IMR-90 (cell line): ENCODE results near the gene DHX29. TPM values are rescaled to one million over a fixed set of nuclear protein-coding genes. Genes with fewer than 3 reads are reported as not detected.

Source experiments
- ATAC-seq: fragments of 200-7000 bp; cut with Tn5 transposase; 2 replicates; pipeline ENCODE4 v1.9.1; 2020; ENCODE audit warnings: low read depth, mild to moderate bottlenecking, moderate library complexity
- BruUV-seq: library from RNA; stranded (reverse); fragments of 400-500 nt; replicated peaks from 2 replicates; lab custom pipeline; 2021; lab: Mats Ljungman, UMichigan
- CTCF ChIA-PET: fragments of 300-600 bp; formaldehyde crosslinking; extraction: SDS; loops from one replicate; lab custom pipeline; 2021; ENCODE audit warnings: antibody characterized with exemption; lab: Yijun Ruan, JAX
- POLR2A ChIA-PET: fragments of 300-600 bp; sonication (Branson Sonifier 250); formaldehyde crosslinking; loops from one replicate; lab custom pipeline; 2022; ENCODE audit warnings: antibody characterized with exemption; ENCODE audit not compliant: unreplicated experiment; lab: Charles Lee
- DNase-seq: peaks from one replicate; pipeline ENCODE4 v3.0.0; 2013
- H2AFZ ChIP-seq: replicated peaks from 2 replicates; pipeline ENCODE3; 2013; ENCODE audit warnings: low read length, mild to moderate bottlenecking; ENCODE audit not compliant: poor library complexity
- H2AK5ac ChIP-seq: 2 replicates; pipeline ENCODE4 v1.6.1; 2013; ENCODE audit warnings: low read depth, low read length, inconsistent platforms
- H2AK9ac ChIP-seq: replicated peaks from 2 replicates; pipeline ENCODE3; 2013; ENCODE audit warnings: mild to moderate bottlenecking, low read depth, low read length, moderate library complexity; ENCODE audit not compliant: poor library complexity
- H2BK120ac ChIP-seq: 2 replicates; pipeline ENCODE4 v1.6.1; 2013; ENCODE audit warnings: low read depth, low read length, inconsistent platforms
- H2BK15ac ChIP-seq: 3 replicates; pipeline ENCODE4 v1.6.1; 2013; ENCODE audit warnings: low read depth, low read length, inconsistent platforms
- H2BK20ac ChIP-seq: 2 replicates; pipeline ENCODE4 v1.6.1; 2013; ENCODE audit warnings: low read depth, mild to moderate bottlenecking, inconsistent platforms, low read length, moderate library complexity
- H2BK5ac ChIP-seq: 2 replicates; pipeline ENCODE4 v1.6.1; 2013; ENCODE audit warnings: mild to moderate bottlenecking, low read depth, low read length, inconsistent platforms; ENCODE audit not compliant: poor library complexity, severe bottlenecking
- H3K14ac ChIP-seq: replicated peaks from 2 replicates; pipeline ENCODE4 v1.6.1; 2013; ENCODE audit warnings: low read depth, low read length, inconsistent platforms
- H3K18ac ChIP-seq: 2 replicates; pipeline ENCODE4 v1.6.1; 2013; ENCODE audit warnings: low read depth, low read length, control low read depth
- H3K23ac ChIP-seq: 2 replicates; pipeline ENCODE4 v1.6.1; 2013; ENCODE audit warnings: low read depth, low read length, inconsistent platforms
- H3K27ac ChIP-seq: 2 replicates; pipeline ENCODE4 v1.5.1; 2013; ENCODE audit warnings: mild to moderate bottlenecking, control low read depth, low read length; ENCODE audit not compliant: insufficient read depth
- H3K27me3 ChIP-seq: 2 replicates; pipeline ENCODE4 v1.6.1; 2013; ENCODE audit warnings: low read length; ENCODE audit not compliant: control insufficient read depth, insufficient read depth
- H3K36me3 ChIP-seq: 2 replicates; pipeline ENCODE4 v1.6.1; 2013; ENCODE audit warnings: low read length, mixed read lengths; ENCODE audit not compliant: control insufficient read depth, insufficient read depth
- H3K4ac ChIP-seq: 2 replicates; pipeline ENCODE4 v1.6.1; 2013; ENCODE audit warnings: low read depth, low read length, inconsistent platforms
- H3K4me1 ChIP-seq: 2 replicates; pipeline ENCODE4 v1.6.1; 2013; ENCODE audit warnings: low read length, mixed read lengths; ENCODE audit not compliant: control insufficient read depth, insufficient read depth
- H3K4me2 ChIP-seq: 2 replicates; pipeline ENCODE4 v1.6.1; 2013; ENCODE audit warnings: low read depth, mild to moderate bottlenecking, control low read depth, low read length, moderate library complexity
- H3K4me3 ChIP-seq: 2 replicates; pipeline ENCODE4 v1.5.1; 2013; ENCODE audit warnings: low read depth, mild to moderate bottlenecking, control low read depth, low read length, moderate library complexity; ENCODE audit not compliant: insufficient read depth
- H3K56ac ChIP-seq: 2 replicates; pipeline ENCODE4 v1.6.1; 2013; ENCODE audit warnings: low read length, inconsistent platforms; ENCODE audit not compliant: insufficient read depth; ENCODE audit errors: extremely low read depth
- H3K79me1 ChIP-seq, 2 experiments: 2 replicates each; pipeline ENCODE4 v1.6.1; 2013; ENCODE audit warnings: low read length in 2 of 2, inconsistent platforms in 1 of 2, low read depth in 1 of 2
- H3K9ac ChIP-seq: 2 replicates; pipeline ENCODE4 v1.6.1; 2013; ENCODE audit warnings: low read depth, low read length, control low read depth
- H3K9me1 ChIP-seq: 2 replicates; pipeline ENCODE4 v1.6.1; 2013; ENCODE audit warnings: low read length, inconsistent platforms; ENCODE audit not compliant: insufficient read depth
- H3K9me3 ChIP-seq: 2 replicates; pipeline ENCODE4 v1.6.1; 2013; ENCODE audit warnings: low read length; ENCODE audit not compliant: control insufficient read depth, insufficient read depth
- H4K20me1 ChIP-seq: 2 replicates; pipeline ENCODE4 v1.6.1; 2013; ENCODE audit warnings: low read length, inconsistent platforms; ENCODE audit not compliant: insufficient read depth
- H4K5ac ChIP-seq: 2 replicates; pipeline ENCODE4 v1.6.1; 2013; ENCODE audit warnings: mild to moderate bottlenecking, low read depth, low read length, control low read depth
- H4K8ac ChIP-seq, 2 experiments: 2 replicates each; pipeline ENCODE4 v1.6.1; 2013; ENCODE audit warnings: low read depth in 2 of 2, low read length in 2 of 2, control low read depth in 1 of 2, inconsistent platforms in 1 of 2
- H4K91ac ChIP-seq: 2 replicates; pipeline ENCODE4 v1.6.1; 2013; ENCODE audit warnings: low read depth, low read length, inconsistent platforms; ENCODE audit not compliant: insufficient read depth
- BHLHE40 ChIP-seq: fragments of 150-350 bp; IDR thresholded peaks from 2 replicates; pipeline ENCODE4 v1.6.1; 2016; ENCODE audit warnings: mild to moderate bottlenecking, low read depth, low read length
- CEBPB ChIP-seq: IDR thresholded peaks from 2 replicates; pipeline ENCODE4 v1.6.1; 2012; ENCODE audit warnings: low read depth, low read length, improper control_type of control experiment
- CHD1 ChIP-seq: IDR thresholded peaks from 2 replicates; pipeline ENCODE4 v1.6.1; 2012; ENCODE audit warnings: low read depth, low read length, improper control_type of control experiment
- CTCF ChIP-seq: conservative IDR thresholded peaks from 2 replicates; pipeline ENCODE4 v1.5.1; 2012; ENCODE audit warnings: mild to moderate bottlenecking, low read depth, low read length, improper control_type of control experiment
- ELK1 ChIP-seq: fragments of 150-350 bp; IDR thresholded peaks from 2 replicates; pipeline ENCODE4 v1.6.1; 2016; ENCODE audit warnings: low read depth, mild to moderate bottlenecking, low read length, moderate library complexity, borderline replicate concordance
- FOS ChIP-seq: fragments of 150-350 bp; IDR thresholded peaks from 2 replicates; pipeline ENCODE4 v1.6.1; 2016; ENCODE audit warnings: low read depth, low read length
- MAFK ChIP-seq: IDR thresholded peaks from 2 replicates; pipeline ENCODE4 v1.6.1; 2012; ENCODE audit warnings: low read depth, low read length, improper control_type of control experiment
- MAZ ChIP-seq: IDR thresholded peaks from 2 replicates; pipeline ENCODE4 v1.6.1; 2012; ENCODE audit warnings: low read depth, mild to moderate bottlenecking, low read length, improper control_type of control experiment, moderate library complexity, borderline replicate concordance
- MXI1 ChIP-seq: IDR thresholded peaks from 2 replicates; pipeline ENCODE4 v1.6.1; 2012; ENCODE audit warnings: low read depth, mild to moderate bottlenecking, low read length, moderate library complexity, borderline replicate concordance
- NFE2L2 ChIP-seq: fragments of 150-350 bp; IDR thresholded peaks from 2 replicates; pipeline ENCODE4 v1.6.1; 2016; ENCODE audit warnings: low read depth, mild to moderate bottlenecking, low read length
- POLR2A ChIP-seq: IDR thresholded peaks from 2 replicates; pipeline ENCODE4 v1.6.1; 2012; ENCODE audit warnings: mild to moderate bottlenecking, low read depth, low read length
- RAD21 ChIP-seq: IDR thresholded peaks from 2 replicates; pipeline ENCODE4 v1.6.1; 2012; ENCODE audit warnings: low read length, improper control_type of control experiment
- RCOR1 ChIP-seq: IDR thresholded peaks from 2 replicates; pipeline ENCODE4 v1.6.1; 2012; ENCODE audit warnings: mild to moderate bottlenecking, low read length, improper control_type of control experiment; ENCODE audit not compliant: insufficient replicate concordance
- RFX5 ChIP-seq: IDR thresholded peaks from 2 replicates; pipeline ENCODE4 v1.8.0; 2012; ENCODE audit warnings: low read depth, mild to moderate bottlenecking, low read length, moderate library complexity
- SMC3 ChIP-seq: fragments of 150-350 bp; IDR thresholded peaks from 2 replicates; pipeline ENCODE4 v1.6.1; 2016; ENCODE audit warnings: low read depth, mild to moderate bottlenecking, antibody characterized with exemption, low read length, moderate library complexity
- USF2 ChIP-seq: fragments of 150-350 bp; IDR thresholded peaks from 2 replicates; pipeline ENCODE4 v1.6.1; 2017; ENCODE audit warnings: mild to moderate bottlenecking, antibody characterized with exemption, low read length, low read depth
- WGBS, 2 experiments: methylation state at CpG; one replicate each; pipeline versions ENCODE4 v1.1.5 to v1.1.7; 2013; ENCODE audit warnings: missing lambda C conversion rate in 2 of 2; ENCODE audit not compliant: insufficient read length in 1 of 2; ENCODE audit errors: extremely low coverage in 2 of 2; 5-methylcytosine and 5-hydroxymethylcytosine counted together
- dilution Hi-C: fragments of 300-500 bp; cut with HindIII; formaldehyde crosslinking; loops from one replicate; pipeline ENCODE4 v1.14.3; 2018; ENCODE audit warnings: low sequenced_read_pairs; ENCODE audit not compliant: unreplicated experiment
- in situ Hi-C: fragments of 300-500 bp; cut with MboI; formaldehyde crosslinking; loops from 3 replicates; pipeline ENCODE4 v1.14.3; 2019; ENCODE audit warnings: low sequenced_read_pairs, inconsistent platforms, mixed read lengths
- intact Hi-C: fragments of 100-400 bp; cut with micrococcal nuclease; formaldehyde crosslinking; loops from 2 replicates; pipeline ENCODE4 v1.10.0; 2022
- polyA plus RNA-seq, 3 experiments: library from polyadenylated mRNA; depleted of rRNA; stranded (reverse); fragments of >200 nt; gene quantifications; 2 replicates each; pipeline ENCODE4 v1.2.3, GENCODE V29; 2012; ENCODE audit warnings: low replicate concordance in 1 of 3
- total RNA-seq: library from RNA; depleted of rRNA; stranded (reverse); fragments of >200 nt; gene quantifications from 2 replicates; pipeline ENCODE4 v1.2.3, GENCODE V29; 2012

DHX29 gene
- total and polyA plus RNA-seq, 2 of the 4 experiments (the other 2 are of a cell fraction), result 9.5 to 25.6 TPM

GRCh38 chr5:55313870-55314617, 6.5 kb upstream of the DHX29 start:
- in situ Hi-C loops (no loop called here), dilution Hi-C loops (no loop called here), intact Hi-C loops (no loop called here)
- H3K4me3 ChIP-seq, result no peak overlapping the region
- no peak overlapping the region for H2BK20ac ChIP-seq
- no peak for TF ChIP-seq POLR2A
- TF ChIP-seq FOS, result no peak
- no peak for TF ChIP-seq RCOR1
- TF ChIP-seq MAFK, result no peak
- no peak for TF ChIP-seq NFE2L2
- no peak for TF ChIP-seq MXI1
- TF ChIP-seq MAZ, result no peak
- no peak for TF ChIP-seq CEBPB
- no peak for TF ChIP-seq ELK1
- no peak for TF ChIP-seq SMC3
- no peak for TF ChIP-seq CHD1
- TF ChIP-seq CTCF, result no peak
- no peak for TF ChIP-seq RAD21
- no peak for TF ChIP-seq BHLHE40
- TF ChIP-seq USF2, result no peak
- TF ChIP-seq RFX5, result no peak
- no peak overlapping the region for H2BK5ac ChIP-seq
- H3K4me2 ChIP-seq, result no peak overlapping the region
- no TSS peak for BruUV-seq
- peaks cover 13 to 61% of the 10 kb centered on the region in 2 experiments for H3K79me1 ChIP-seq
- H3K4ac ChIP-seq, result no peak overlapping the region
- no peak overlapping the region for H2AFZ ChIP-seq
- H4K8ac ChIP-seq, result no peak overlapping the region
- no peak overlapping the region for H2BK15ac ChIP-seq
- no peak overlapping the region for H2AK9ac ChIP-seq
- DNase-seq (no peak), ATAC-seq (no peak)
- WGBS, 2 experiments, result 100% methylated on average over 1 of the region's 5 CpGs; no CpG with 5 or more reads in 1 of the 2 experiments
- H3K27me3 ChIP-seq, result no peaks in the 10 kb centered on the region
- ChIA-PET CTCF (no interaction called here), POLR2A (no interaction called here)
- no peak overlapping the region for H3K56ac ChIP-seq
- H2BK120ac ChIP-seq, result no peak overlapping the region
- H4K20me1 ChIP-seq, result peaks cover 29% of the 10 kb centered on the region
- H3K27ac ChIP-seq, result no peak overlapping the region
- no peak overlapping the region for H3K23ac ChIP-seq
- H3K9me3 ChIP-seq, result no peaks in the 10 kb centered on the region; the same call in 1 of the 2 replicates
- H3K4me1 ChIP-seq, result no peaks in the 10 kb centered on the region
- 0 out of 2 replicates have a peak, but pooled peaks cover 2% of the 10 kb centered on the region for H3K9me1 ChIP-seq
- no peak overlapping the region for H4K91ac ChIP-seq
- no peak overlapping the region for H3K9ac ChIP-seq
- no peak overlapping the region for H2AK5ac ChIP-seq
- H4K5ac ChIP-seq, result no peak overlapping the region
- no peaks in the 10 kb centered on the region for H3K36me3 ChIP-seq
- H3K18ac ChIP-seq, result no peak overlapping the region
- H3K14ac ChIP-seq, result no peak overlapping the region
